LNCaP clone FGC (cell line): ENCODE results near the gene EREG.

Experiments used
- DNase-seq: peaks from one replicate; pipeline ENCODE4 v3.0.0-alpha.2; 2011; ENCODE audit warnings: low read depth
- H3K4me3 ChIP-seq: 2 replicates; pipeline ENCODE4 v1.5.1; 2011; ENCODE audit warnings: mild to moderate bottlenecking, low read depth, low read length, control low read depth
- CTCF ChIP-seq: IDR thresholded peaks from 2 replicates; pipeline ENCODE4 v1.5.1; 2012; ENCODE audit warnings: mild to moderate bottlenecking; ENCODE audit not compliant: control insufficient read depth, insufficient read depth; ENCODE audit errors: extremely low read depth

EREG gene

GRCh38 chr4:74364256-74364651, 691 bp upstream of the EREG start:
- H3K4me3 ChIP-seq = no peak overlapping the region
- TF ChIP-seq CTCF = no peak

GRCh38 chr4:74365761-74366160, 816 bp downstream of the EREG start:
- DNase-seq = no peak
- no peak overlapping the region for H3K4me3 ChIP-seq
- TF ChIP-seq CTCF = no peak

More at GRCh38 chr4:74364256-74364651, 691 bp upstream of the EREG start:
- DNase-seq = no peak

- no peak overlapping the region for H3K4me3 ChIP-seq
- DNase-seq = no peak
- no peak for TF ChIP-seq CTCF
Observed at GRCh38 chr4:74366367-74366911, 1.5 kb downstream of the EREG start.

- no peak overlapping the region for H3K4me3 ChIP-seq
- TF ChIP-seq CTCF = no peak
- no peak for DNase-seq
Observed at GRCh38 chr4:74367656-74368290, 2.8 kb downstream of the EREG start.

- no peak for TF ChIP-seq CTCF
- DNase-seq = no peak
- H3K4me3 ChIP-seq = no peak overlapping the region
Observed at GRCh38 chr4:74368596-74368995, 3.7 kb downstream of the EREG start.

- DNase-seq = no peak
- no peak overlapping the region for H3K4me3 ChIP-seq
- TF ChIP-seq CTCF = no peak
Observed at GRCh38 chr4:74369855-74370254, 4.9 kb downstream of the EREG start.

- DNase-seq = no peak
- no peak overlapping the region for H3K4me3 ChIP-seq
- peak; percentile 93 for TF ChIP-seq CTCF
Observed at GRCh38 chr4:74370912-74371311, 6.0 kb downstream of the EREG start.
